NCI-H1930 (cell line): ENCODE data around the gene C6orf62.
"Not testable (repeated sequence)": the region's sequence is repeated elsewhere in the genome, so short reads cannot be mapped to it uniquely, and the experiment has no call there.

Experiments
- DNase-seq, 2 experiments: peaks; one replicate each; lab custom pipeline; 2025; lab: John Stamatoyannopoulos, UW

The C6orf62 gene

DNA sequence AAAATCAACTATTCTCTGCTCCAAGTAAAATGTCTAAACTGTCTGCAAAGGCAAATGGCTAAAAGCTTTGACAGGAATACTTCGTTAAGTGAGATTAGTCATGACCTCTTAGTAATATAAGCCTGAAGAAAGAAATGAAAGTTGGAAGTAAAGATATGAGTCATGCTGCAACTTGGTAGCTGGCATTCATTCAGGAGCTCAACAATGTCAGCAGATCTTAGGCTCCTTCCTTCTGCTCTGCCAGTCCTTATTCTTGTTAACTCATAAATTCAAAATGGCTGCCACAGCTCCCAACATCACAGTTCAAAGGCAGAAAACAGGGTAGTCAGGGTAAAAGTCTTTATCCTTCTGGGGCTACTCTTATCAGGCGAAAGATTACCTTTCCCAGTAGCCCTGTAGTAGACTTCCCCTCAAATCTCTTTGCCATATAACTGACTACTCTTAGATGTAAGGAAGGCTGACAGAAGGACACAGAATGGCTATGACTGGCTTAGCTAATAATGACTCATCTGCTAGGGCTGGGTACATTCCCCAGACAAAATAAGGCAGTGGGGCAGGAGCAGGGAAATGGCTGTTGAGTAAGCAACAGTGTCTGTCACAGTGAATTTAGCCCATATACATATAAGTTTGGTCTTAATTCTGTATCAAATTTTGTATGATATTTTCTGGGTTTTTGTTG is 24.4 kb upstream of the C6orf62 start:
- DNase-seq, result no peak

DNA sequence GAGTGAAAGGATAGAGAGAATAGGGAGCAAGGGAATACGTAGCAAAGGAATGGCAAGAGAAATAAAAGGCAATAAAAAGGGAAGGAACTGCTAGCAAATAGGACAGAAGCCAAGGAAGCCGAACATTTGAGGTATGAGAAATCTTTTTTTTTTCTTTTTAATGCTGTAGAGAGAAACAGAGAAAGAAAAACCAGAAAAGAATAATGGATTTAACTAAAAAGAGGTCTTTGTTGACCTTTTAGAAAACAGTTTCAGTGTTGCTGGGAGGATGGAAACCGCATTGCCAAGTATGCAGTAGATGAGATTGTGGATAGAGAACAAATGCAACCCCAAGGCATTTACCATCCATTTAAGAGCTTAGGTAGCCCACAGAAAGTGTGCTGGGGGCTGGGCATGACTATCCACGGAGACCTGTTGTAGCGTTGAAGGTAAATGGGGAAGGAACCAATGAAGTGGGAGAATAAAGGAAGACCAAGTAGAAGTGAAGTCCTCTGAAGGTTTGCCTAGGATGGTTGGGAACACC is 23.3 kb upstream of the C6orf62 start:
- no peak for DNase-seq

DNA sequence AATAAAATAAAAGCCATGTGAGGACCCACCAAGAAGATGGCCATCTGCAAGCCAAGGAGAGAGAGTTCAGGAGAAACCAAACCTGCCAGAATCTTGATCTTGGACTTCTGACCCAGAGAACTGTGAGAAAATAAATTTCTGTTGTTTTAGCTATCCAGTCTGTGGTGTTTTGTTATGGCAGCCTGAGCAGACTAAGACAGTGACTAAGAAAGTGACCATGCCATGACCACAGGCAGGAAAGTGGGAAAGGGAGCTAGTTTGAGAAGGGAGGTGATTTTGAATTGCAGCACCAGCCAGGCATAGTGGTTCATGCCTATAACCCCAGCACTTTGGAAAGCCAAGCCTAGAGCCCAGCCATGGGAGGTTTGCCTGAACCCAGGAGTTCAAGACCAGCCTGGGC is 21.9 kb upstream of the C6orf62 start:
- no peak for DNase-seq

DNA sequence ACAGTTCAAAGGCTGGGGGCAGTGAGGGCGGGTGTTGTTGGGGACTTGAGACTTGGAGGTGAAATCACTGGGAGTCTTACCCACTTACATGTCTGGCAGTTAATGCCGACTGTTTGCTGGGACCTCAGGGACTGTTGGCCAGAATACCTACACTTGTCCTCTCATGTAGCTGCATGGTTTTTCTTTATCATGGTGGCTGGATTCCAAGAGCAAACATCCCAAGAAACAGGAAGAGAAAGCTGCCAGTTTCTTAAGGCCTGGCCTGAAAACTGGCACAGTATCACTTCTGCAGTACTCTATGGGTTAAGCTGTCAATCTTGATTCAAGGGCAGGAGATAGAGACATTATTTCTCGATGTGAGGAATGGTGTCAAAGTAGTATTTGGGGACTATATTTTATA is 19.8 kb upstream of the C6orf62 start:
- no peak for DNase-seq

DNA sequence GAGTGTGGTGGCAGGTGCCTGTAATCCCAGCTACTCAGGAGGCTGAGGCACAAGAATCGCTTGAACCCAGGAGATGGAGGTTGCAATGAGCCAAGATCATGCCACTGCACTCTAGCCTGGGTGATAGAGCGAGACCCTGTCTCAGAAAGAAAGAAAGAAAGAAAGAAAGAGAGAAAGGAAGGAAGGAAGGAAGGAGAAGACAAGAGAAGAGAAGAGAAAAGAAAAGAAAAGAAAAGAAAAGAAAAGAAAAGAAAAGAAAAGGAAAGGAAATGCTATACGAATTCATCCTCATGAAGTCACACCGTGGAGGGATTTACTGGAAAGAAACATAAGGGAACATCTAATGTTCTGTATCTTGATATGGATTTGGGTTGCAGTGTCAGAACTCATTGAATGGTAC is 15.8 kb upstream of the C6orf62 start:
- not testable (repeated sequence) for DNase-seq

DNA sequence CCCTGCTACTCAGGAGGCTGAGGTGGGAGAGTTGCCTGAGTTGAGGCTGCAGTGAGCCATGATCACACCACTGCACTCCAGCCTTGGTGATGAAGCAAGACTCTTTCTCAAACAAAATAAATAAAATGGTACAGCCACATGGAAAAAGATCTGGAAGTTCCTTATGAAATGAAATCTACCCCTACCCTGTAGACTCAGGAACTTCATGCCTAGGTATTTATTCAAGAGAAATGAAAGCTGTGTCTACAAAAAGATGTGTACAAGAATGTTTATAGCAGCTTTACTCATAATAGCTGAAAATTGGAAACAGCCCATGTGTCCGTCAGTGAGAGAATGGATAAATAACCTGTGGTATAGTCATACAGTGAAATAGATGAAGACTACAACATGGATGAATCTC is 15.2 kb upstream of the C6orf62 start:
- DNase-seq, result no peak

DNA sequence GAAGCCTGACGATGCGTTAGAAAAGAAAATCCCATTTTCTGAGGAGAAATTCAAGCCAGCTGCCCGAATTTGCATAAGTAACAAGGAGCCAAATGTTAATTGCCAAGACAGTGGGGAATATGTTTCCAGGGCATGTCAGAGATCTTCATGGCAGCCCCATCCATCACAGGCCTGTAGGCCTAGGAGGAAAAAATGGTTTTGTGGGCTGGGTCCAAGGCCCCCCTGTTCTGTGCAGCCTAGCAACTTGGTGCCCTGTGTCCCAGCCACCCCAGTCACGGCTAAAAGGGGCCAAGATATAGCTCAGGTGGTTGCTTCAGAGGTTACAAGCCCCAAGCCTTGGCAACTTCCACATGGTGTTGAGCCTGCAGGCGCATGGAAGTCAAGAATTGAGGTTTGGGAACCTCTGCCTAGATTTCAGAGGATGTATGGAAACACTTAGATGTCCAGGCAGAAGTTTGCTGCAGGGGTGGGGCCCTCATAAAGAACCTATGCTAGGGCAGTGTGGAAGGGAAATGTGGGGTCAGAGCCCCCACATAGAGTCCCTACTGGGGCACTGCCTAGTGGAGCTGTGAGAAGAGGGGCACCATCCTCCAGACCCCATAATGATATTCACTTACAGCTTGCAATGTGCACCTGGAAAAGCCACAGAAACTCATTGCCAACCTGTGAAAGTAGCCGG is 12.6 kb upstream of the C6orf62 start:
- not testable (repeated sequence) for DNase-seq

DNA sequence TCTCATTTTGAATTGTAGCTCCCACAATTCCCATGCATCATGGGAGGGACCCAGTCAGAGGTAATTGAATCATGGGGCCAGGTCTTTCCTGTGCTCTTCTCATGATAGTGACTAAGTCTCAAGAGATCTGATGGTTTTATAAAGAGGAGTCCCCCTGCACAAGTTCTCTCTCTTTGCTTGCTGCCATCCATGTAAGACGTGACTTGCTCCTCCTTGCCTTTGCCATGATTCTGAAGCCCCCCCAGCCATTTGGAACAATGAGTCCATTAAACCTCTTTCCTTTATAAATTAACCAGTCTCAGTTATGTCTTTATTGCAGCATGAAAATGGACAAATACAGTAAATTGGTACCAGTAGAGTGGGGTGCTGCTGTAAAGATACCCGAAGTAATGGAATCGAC is 11.7 kb upstream of the C6orf62 start:
- not testable (repeated sequence) for DNase-seq

DNA sequence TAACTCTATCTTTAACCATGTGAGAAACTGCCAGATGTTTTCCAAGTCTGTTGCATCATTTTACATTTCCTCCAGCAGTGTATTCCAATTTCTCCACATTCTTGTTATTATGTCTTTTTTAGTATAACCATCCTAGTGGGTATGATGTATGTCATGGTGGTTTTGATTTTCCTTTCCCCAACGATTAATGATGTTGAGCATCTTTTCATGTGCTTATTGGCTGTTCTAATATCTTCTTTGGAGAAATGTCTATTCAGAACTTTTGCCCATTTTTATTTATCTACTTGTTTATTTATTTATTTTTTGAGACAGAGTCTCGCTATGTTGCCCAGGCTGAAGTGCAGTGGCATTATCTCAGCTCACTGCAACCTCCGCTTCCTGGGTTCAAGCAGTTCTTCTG is 4.3 kb upstream of the C6orf62 start:
- DNase-seq, result no peak

DNA sequence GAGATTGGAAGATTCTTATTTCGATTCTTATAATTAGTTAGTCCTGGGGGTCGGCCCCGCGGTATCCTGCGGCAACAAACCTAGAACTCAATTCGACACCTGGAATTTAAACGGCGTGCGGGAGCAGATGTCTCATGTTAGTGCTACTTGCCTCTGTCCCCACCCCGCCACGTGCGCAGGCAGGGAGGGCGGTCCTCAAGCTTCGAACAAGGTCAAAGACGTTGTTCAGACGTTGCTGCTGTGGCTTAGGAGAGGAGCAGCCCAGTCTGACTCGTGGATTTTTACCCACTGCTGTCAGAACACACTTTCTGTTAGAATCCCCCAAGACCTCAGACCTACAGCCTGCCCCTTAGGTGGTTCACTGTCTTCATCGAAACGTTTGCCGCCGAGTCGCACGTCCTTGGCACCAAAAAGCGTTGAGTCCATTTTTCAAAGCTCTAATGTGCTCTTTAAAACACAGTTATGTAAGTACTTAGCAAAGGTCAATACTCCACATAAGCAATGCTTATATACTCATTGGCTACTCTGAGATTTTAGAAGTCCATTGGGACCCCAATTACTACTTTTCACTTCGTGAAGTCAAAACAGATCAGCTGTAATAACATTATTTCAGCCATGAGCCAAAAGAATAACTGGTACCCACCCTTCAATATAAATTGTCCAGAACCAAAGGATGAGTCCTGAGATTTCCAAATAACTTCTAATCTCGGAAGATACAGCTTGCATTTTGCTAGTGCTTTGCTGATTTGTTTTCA is 2.7 kb upstream of the C6orf62 start:
- DNase-seq, result peak; percentile 79 to 81

DNA sequence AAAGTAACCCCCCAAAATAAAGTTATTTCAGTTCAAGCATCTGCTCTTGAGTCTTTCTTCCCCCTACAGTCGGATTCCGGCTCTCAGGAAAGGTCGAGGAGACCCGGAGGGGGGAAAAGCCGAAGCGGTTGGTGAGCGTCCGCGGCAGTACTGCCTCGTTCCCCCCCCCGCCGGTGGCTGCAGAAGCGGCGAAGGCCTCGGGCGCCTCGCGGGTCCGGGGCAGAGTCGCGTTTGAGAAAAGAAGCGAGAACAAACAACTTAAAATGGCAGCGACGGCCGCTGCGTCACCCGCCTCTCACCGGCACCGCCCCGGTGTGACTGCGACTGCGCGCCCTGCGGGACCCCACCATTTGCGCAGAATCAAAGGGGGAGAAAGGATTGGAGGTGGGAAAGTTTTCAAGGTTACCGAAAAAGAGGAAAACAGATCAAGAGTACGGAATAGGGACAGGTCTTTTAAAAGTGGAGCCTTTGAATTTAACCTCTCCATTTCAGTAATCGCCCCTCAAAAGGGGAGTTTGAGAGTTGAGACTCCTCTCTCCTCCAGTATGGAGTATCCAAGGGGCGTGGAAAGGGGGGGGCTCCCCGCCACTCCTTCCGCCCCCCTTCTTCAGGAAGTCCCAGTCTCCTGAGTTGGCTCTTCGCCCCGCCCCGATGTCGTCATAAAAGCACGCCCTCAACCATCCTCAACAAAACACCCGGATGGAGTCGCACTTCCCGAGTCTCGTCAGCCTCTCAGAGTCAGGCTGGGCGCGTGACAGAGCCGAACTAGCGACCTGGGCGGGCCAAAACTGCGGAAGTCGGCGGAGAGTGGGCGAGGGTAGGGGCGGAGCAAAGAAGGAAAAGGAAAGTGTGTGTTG is 1.9 kb upstream of the C6orf62 start:
- DNase-seq, result peak; percentile 99

DNA sequence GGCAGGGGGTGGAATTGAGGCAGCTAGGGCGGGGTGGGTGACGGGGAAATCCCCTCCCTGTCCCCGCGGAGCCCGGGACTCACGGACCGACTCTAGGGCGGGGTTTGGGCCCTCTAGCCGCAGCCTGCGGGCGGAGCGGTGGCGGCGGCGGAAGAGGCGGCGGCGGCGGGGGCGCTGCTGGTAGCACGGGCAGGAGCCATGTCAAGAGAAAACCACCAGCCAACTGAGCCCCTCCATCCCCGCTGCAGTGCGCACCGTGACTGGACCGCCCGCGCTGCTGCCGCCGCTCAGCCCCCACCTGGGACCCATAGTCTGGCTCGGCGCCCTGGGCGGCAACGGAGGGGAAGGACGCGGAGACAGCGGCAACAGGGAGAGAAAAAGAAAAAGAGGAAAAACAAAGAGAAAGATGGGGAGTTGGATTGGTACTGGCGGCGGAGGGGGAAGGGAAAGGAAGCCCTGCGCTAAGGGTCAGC is 1.2 kb upstream of the C6orf62 start:
- DNase-seq, result peak in 1 of 2 experiments; percentile 13

DNA sequence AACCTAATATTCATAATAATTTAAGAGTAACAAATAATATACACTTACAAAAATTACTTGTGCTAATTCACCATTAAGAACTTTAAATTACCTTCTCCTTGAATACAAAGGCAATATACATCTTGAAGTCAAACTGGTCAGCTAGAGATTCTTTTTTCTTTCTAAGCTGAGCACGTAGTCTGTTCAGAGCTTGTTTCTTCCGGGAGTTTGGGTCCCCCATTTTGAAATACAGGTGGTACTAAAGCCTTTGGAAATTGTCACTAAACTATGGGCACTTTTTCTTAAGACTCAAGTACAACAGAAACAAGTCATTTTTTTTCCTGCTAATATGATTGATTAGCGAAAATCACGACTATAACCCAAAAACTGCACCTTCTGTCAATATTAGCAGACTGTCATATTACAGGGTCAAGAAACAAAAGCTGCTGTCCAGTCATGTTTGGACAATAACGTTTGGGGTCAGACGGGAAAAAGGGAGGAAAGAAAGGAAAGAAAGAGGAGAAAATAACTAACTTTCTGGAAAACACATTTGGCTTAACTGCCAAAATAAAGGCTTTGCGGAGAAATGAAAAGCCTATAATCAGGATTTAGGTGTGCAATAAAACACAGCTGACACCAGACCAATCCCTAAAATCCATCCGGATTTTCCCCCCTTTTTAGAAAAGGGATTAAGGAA is 367 bp downstream of the C6orf62 start:
- no peak for DNase-seq

DNA sequence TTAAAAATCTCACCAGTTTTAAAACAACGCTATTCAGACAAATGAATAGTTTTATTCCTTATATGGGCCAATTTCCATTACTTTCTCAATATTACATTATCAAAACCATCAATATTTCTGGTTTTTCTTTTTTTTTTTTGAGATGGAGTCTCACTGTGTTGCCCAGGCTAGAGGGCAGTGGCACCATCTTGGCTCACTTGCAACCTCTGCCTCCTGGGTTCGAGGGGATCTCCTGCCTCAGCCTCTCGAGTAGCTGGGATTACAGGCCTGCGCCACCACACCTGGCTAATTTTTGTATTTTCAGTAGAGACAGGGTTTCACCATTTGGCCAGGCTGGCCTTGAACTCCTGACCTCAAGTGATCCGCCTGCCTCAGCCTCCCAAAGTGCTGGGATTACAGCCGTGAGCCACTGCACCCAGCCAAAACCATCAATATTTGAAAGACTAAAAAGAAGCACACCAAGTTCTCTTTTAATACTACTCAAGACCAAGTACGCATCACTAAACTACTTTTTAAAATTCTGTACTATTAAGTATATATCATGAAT is 2.3 kb downstream of the C6orf62 start:
- not testable (repeated sequence) for DNase-seq

DNA sequence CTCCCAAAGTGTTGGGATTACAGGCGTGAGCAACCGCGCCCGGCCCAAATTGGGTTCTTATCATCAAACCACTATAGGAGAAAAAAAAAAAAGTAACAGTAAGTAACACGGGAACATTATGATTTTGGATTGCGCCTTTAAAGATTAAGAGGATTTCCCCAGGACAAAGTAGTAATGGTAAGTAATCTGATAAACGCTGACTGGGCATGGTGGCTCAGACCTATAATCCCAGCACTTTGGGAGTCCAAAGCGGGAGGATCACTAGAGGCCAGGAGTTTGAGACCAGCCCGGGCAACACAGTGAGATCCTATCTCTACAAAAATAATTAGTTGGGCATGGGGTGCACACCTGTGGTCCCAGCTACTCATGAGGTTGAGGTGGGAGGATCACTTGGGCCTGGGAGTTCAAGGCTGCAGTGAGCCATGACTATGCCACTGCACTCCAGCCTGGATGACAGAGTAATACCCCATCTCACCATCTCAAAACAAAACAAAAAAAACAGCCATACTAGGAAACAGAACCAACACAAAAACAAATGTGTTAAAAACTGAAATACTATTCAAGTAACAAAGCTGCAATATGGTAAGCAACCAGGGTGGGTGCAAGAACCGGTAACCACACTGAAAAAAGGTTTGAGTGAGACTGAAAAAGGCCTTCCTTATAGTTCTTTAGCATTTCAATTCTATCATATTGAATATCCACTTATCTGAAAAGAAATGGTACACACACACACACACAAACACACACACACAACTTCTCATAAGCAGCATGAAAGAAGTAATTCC is 8.2 kb downstream of the C6orf62 start:
- no peak for DNase-seq

DNA sequence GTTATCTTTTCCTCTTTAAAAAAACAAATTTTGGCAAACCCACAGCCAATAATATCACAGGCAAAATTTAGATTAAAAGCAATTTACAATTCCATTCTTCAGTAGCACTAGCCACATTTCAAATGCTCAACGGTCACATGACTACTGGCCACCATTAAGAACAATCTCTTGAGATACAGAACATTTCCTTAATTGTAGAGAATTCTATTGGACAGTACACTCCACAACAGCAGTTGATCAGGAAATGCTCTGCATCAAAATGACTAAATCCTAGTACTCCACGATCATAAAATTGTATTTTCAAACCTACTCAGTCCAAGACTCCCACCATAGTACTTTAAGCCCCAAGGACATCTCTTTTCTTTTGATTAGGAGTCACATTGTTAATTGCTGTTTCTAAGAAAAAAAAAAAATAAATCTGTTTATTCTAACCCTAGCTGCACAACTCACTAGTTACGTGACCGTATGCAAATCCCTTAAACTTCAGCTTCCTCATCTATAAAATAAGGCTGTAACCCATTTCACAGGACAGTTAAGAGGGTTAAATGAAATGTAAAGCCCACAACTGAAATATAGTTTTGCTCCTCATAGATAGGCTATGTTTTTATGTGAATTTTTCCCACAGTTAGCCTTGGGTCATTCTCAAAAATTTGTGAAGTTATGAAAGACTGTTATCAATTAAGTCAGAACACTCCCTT is 9.8 kb downstream of the C6orf62 start:
- DNase-seq, result no peak

DNA sequence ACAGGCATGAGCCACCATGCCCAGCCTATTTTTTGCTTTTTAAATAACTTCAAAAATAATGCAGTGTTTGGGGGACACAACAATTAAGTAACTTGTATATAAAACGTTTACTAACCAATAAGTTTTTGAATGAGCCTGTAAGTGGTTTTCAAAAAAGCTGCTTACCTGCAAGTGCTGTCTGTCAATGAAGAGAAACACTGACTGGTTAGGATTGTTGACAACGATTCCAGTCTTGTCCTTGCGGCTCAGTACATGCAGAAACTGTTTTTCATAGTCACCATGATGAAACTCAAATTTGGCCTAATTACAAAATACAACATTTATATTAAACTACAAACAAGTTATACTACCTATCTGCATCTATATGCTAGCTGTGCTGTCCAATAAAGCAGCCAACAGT is 10.3 kb downstream of the C6orf62 start:
- no peak for DNase-seq

DNA sequence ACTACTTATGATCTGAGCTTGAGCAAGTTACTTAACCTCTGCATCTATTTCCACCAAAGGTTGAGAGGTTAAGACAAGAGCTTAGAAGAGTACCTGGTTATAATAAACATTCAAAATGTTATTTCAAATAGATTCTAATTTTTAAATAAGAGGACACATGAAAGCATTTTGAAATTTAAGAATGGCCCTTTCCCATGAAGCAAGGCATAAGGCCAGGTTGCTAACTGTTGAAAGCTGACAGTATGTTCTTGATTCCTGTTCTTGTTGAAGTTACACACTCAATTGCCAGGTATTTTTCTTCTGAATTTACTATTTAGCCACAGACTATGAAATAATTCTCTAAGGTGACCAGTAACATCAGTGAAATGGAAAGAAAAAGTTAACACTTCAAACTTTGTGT is 14.5 kb downstream of the C6orf62 start:
- no peak for DNase-seq

DNA sequence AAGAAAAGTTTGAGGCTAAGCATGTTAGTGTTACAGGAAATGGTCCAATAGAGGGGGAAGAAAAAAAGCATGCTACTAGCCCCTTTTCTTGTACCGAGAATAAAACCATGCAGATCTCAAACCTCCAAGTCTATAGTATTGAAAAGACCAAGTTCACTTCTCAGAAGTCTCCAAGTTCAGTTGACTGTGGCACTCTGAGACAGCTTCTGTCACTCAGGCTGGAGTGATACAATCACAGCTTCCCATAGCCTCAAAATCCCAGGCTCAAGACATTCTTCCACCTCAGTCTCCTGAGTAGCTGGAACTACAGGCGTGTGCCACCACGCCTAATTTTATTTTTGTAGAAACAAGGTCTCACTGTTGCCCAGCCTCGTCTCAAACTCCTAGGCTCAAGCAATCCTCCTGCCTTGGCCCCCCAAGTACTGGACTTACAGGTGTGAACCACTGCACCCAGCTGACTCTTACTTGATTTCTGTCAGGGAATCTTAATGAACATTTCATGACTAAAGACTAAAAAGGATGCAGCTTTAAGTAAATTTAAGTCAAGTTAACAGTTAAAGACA is 16.2 kb downstream of the C6orf62 start:
- no peak for DNase-seq
